IPS-NIHi11 (cell line): Measurements from ENCODE around the gene METTL9.
"Not testable (repeated sequence)": the region's sequence is repeated elsewhere in the genome, so short reads cannot be mapped to it uniquely, and the experiment has no call there.

Experiments used
- DNase-seq: peaks from one replicate; pipeline ENCODE4 v3.0.0; 2012; ENCODE audit warnings: mixed read lengths, low spot score

The METTL9 gene

DNA sequence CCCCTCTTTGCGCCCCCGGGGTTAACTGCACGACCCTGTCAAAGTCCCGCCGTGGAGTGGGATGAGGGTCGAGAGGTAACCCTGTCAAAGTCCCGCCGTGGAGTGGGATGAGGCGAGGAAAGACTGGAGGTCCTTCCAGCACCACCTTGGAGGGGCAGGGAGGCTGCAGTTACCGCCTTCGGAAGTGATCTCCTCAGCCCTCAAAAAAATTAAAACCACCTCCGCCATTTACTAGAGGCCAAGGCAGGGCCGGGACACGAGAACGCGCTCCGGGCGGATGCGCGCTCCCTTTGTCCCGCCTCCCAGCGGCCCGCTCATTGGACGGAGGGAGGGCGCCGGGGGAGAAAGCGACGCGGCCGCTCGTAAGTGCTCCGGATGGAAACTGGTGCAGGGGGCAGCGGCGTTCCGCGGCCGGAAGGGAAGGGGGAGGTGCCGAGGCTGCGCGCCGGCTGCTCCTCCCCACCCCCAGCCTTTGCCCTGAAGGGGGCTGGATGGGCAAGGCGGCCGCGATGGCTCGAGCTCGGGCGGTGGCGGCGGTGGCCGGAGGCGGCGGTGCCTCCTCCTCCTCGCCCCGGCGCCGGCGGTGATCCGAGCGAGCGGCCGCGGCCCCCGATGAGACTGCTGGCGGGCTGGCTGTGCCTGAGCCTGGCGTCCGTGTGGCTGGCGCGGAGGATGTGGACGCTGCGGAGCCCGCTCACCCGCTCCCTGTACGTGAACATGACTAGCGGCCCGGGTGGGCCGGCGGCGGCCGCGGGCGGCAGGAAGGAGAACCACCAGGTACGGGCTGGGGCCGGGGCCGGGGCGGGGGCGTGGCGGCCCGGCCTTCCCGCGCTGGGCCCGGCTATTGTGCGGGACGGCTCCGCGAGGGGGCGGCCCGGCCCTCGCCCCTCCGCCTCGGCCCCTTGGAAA lies at the start of gene METTL9:
TSS of gene METTL9 (plus strand) at position 456 of the 909 bp plus-strand sequence. CDS start at position 613, 157 bp downstream.
- peak; percentile 95 for DNase-seq

DNA sequence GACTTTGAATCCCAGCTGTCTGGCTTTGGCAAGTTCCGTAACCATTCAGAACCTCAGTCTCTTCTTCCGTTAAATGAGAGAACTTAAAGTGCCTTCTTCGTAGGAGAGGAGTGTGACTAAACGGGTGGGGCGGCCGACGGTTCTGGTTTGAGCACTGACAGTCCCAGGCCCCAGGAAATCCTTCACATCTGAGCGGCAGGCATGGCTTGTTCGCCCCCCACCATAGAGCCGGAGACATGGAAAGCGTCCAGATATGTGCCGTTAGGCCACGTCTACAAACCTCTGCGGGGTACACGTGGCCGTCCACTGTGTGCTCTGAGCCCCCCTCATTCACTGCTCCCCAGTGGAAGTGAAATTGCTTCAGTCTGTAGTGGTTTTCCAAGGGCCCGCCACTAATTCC lies 49.4 kb upstream of the METTL9 start:
- DNase-seq, result not testable (repeated sequence)

DNA sequence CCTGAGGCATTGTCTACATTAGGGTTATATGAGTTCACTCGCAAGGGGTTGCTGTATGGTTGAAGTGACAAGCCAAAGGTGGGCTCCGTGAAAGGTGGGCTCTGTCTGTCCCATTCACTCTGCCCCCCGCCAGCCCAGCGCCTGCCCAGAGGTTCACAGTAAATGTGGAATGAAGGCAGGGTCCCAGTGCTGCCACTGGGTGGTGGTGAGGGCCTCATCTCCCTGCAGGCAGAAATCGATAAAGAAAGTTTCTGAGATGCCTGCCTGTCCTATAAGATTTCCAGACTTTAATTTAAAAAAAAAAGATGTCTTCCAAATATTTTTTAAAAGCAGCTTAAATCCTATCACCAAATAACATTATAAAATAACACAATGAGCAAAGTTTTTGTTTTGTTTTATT lies 48.9 kb upstream of the METTL9 start:
- not testable (repeated sequence) for DNase-seq

DNA sequence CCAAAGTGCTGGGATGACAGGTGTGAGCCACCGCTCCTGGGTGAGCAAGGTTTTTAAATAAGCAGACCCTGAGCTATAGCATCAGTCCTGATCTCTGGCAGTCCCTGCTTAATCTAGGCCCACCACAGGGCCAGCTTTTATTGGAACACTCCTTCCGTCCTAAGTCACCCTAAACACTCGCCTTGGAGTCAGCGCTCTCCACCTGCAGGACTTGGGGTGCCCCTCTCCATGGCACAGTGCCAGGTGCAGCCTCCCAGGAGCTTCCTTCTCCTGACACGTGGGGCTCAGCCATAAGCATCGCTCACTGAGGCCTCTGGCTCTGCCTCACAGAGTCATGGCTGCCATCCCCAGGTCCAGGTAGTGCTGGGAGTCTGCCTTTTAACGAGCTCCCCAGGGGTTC lies 48.3 kb upstream of the METTL9 start:
- DNase-seq, result not testable (repeated sequence)

DNA sequence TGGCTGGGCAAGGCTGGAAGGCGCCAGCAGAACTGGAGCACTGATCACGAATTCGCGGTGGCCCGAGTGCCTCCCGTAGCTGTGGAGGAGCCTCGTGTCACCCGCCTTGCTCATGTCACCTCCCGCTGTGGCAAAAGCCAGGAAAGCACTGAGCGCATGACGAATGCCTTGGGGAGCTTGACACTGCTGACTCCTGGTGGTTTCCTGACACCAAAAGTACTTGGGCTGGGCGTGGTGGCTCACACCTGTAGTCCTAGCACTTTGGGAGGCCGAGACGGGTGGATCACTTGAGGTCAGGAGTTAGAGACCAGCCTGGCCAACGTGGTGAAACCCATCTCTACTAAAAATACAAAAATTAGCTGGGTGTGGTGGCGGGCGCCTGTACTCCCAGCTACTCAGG lies 47.8 kb upstream of the METTL9 start:
- DNase-seq, result not testable (repeated sequence)

DNA sequence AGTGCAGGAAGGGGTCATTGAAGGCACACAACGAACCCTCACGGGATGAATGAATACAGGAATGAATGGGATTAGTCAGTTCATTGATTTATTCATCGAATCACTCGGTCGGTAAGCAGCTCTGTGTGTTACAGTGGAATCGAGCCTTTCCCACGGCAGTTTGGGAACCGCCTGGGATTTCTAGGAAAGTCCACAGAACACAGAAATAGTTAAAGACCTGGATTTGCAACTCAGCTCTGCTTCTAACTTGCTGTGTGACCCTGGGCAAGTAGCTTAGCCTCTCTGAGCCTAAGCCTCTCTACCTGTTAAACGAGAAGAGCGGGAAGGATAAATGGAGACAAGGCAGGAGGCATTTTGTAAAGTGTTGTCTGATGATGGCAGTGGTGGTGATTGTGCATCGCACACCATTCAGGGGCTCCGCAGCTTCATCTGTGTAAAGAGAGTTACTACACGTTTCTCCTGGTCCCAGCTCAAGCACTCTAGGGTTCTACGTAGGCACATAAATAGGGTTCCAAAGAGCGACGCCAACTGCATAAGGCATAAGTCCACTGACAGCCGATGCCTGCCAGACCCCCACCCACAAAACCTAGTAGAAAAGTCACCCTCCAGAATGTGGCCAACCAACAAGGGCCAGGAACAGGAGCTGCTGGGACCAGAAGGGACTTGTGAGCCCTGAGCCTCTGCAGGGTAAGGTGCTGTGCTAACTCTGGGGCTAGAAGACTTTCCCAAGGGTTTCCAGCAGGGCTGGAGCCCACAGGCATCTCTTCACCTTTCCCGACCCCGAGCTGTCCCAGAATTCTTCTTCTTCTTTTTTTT lies 45.7 kb upstream of the METTL9 start:
- DNase-seq, result not testable (repeated sequence)

DNA sequence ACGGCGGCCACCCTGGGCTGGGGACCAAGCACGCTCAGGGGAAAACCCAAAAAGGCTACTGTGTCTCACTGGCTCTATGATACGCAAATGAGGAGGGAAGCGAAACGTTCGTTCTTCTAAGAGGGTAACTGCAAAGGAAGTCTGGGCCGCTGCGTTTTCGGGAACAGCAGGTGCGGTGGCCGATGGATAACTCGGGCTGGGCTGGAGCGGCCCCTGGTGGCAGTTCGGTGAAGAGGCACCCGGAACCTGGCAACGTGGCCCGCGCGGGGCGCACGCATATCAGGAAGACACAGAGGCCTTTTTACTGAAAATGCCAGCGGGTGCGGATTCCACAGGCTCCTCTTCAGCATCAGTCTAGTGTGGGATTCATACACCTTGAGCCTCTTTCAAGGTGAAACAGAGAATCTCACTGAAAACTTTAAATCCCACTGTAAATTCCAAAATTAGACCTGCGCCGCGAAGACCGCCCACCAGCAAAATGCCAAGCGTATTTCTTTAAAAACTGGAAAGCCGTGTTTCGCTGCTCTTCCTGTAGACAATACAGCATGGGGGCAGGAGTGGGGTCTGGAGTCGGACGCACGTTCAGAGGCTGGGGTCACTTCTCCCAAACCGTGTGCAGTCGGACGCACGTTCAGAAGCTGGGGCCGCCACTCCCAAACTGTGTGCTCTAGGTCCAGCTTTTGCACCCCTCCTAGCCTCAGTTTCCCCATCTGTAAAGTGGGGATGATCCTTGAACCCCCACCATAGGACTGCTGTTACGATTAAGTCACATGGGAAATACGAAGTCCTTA lies 44.4 kb upstream of the METTL9 start:
- DNase-seq, result peak; percentile 97

DNA sequence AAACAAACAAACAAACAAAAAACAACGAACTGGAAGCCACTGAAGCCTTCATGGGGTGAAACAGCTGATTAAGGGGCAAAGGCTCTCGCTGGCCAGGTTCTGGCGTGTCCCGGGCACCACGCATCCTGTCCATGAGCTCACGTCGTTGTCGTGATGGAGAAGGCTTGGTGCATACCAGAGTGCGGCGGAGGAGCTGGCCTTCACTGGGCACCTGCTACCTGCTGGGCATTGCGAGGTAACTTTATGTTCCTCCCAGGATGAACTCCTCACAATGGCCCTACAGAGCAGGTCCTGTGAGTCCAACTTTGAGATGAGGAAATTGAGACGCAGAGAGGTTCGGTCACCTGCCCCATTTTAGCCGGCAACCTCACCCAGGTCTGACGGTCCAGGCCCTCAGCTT lies 43.8 kb upstream of the METTL9 start:
- not testable (repeated sequence) for DNase-seq

DNA sequence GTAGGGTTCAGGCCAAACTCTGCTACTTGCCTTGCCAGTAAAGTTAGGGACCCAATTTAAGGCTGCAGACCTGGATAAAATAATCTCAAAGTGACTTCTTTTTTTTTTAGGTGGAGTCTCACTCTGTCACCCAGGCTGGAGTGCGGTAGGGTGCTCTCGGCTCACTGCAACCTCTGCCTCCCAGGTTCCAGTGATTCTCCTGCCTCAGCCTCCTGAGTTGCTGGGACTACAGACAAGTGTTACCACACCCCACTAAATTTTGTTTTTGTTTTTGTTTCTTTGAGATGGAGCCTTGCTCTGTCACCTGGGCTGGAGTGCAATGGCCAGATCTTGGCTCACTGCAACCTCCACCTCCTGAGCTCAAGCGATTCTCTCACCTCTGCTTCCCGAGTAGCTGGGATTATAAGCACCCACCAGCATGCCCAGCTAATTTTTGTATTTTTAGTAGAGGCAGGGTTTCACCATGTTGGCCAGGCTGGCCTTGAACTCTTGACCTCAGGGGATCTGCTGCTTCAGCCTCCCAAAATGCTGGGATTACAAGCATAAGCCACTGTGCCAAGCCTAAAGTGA lies 43.3 kb upstream of the METTL9 start:
- DNase-seq, result not testable (repeated sequence)

DNA sequence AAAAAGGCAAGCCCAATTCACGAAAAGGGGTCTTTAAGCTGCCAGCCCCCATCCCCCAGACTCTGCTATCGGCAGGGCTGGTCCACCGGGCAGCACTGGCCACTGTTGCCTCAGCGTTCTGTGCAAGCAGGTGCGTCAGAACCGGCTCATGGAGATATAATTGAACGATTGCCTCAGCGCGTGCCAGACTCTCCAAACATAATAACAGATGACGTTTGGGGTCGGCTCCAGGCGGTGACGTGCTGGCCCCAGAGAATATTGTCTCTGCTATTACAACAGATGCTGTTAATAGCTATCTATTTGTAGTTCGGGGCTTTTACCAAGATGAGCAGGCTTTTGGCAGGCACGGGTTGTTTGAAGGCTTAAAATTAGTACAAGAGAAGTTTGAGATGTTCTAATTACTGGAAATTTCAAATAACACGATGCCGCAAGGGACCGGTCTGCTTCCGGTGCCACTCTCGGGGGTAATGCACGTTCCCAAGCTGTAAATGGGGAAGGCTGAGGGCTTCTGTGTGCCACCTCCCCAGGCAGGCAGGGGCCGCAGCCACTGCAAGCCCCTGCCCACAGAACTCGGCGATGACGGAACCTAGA lies 42.6 kb upstream of the METTL9 start:
- not testable (repeated sequence) for DNase-seq

DNA sequence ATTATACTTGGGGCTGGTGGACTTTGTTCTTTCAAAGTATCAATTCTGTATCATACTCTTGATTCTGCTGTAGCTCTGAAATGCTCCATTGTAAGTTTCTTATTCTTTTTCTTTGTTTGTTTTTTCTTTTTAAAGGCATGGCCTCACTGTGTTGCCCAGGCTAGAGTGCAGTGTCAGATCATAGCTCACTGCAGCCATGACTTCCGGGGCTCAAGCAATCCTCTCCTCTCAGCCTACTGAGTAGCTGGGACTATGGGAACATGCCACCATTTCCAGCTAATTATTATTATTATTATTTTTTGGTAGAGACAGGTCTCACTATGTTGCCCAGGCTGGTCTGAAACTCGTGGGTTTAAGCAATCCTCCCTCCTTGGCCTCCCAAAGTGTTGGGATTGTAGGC lies 38.9 kb upstream of the METTL9 start:
- DNase-seq, result no peak

DNA sequence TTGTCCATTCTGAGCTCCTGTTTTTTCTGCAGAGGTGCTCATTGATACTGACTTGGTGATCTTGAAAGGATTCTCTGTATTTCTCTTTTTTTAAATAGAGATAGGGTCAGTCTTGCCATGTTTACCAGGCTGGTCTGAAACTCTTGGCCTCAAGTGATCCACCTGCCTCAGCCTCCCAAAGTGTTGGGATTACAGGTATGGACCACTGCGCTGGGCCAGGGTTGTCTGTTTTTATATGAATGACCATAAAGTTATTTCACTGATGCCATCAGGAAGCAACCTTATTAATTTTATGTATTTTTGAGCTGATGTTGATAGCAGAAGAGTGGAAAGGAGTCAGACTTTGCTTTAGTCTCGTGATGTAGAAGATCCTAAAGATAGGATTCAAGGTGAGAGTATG lies 35.7 kb upstream of the METTL9 start:
- no peak for DNase-seq

DNA sequence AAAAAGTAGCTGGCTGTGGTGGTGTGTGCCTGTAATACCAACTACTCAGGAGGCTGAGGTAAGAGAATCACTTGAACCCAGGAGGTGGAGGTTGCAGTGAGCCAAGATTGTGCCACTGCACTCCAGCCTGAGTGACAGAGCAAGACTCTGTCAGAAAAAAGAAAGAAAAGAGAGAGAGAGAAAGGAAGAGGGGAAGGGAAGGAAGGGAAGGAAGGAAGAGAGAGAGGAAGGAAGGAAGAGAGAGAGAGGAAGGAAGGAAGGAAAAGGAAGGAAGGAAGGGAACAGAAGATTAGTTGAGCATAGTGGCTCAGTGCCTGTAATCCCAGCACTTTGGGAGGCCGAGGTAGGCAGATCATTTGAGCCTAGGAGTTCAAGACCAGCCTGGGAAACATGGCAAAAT lies 35.0 kb upstream of the METTL9 start:
- not testable (repeated sequence) for DNase-seq

DNA sequence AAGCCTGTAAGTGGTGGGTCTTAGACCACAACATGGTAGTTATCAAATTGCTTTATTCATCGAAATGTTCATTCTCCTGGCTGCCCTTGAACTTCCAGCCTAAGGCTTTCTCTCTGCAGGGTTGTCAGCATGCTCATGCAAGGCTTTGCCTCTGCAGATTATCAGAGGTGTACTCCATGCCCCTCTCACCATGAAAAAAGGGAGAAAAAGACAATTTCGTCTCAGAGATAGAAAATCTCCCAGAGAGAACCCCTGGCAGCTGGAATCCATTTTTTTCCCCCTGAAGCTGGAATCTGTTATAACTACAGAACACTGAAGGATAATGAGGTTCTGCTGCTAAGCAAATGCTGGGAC lies 33.9 kb upstream of the METTL9 start:
- DNase-seq, result no peak

DNA sequence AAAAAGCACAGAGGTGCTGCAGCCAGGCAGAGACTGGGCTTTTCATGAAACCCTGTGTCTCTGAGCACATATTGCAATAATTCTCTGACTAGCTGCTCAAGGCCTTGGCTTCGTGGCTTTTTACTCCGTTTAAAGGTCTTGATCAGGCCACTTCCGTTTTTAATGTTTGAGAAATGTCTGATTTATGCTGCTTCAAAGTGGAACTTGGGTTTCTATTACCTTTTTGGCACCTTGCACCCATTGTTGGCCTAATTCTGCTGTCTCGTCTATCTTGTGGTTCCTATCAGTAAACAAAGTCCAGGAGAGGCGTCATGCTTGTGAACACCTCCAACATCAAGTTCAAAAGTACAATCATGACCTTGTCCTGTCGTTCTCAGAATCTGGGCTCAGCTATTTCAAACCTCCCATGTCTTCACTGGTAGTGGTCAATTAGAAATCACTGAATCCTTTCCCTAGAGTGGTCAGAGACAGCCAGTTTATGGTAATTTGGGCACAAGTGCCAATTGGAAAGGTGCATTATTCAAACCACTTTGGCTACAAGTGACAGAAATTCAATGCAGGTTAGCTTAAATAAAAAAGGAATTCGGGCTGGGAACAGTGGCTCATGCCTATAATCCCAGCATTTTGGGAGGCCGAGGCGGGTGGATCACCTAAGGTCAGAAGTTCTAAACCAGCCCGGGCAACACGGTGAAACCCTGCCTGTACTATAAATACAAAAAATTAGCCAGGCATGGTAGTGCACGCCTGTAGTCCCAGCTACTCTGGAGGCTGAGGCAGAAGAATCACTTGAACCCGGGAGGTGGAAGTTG lies 33.3 kb upstream of the METTL9 start:
- DNase-seq, result no peak

DNA sequence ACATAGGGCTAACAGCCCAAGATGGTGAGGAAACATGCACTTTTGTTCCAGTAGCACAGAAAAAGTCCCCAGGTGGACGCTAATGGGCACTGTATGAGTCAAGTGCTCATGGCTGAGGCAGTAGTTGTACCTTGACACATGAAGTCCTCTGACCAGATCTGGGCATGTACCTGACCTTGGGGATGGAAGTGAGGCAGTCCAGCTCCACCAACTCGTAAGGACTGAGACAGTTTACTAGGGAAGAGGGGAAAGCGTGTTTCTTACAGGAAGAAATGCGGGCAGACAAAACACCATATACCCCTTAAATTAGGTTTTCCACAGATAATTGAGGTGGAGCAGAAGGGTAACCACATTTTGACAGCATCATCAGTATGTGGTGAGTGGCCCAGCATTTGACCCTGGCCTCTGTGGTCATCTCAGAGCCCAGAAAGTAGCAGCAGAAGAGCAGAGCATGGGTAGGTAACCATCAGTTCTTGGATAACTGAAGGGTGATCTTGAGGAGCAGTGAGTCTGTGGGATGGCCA lies 32.4 kb upstream of the METTL9 start:
- no peak for DNase-seq

DNA sequence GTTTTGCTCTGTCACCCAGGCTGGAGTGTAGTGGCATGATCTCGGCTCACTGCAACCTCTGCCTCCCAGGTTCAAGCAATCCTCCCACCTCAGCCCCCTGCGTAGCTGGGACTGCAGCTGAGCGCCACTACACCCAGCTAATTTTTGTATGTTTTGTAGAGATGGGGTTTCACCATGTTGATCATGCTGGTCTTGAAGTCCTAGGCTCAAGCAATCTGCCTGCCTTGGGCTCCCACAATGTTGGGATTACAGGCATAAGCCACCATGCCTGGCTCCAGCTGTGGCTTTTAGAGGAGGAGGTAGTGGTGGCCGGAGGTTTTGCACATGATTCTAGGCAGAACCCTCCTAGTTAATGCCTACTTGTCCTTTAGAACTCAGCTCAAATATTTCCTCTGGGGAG lies 31.9 kb upstream of the METTL9 start:
- DNase-seq, result not testable (repeated sequence)

DNA sequence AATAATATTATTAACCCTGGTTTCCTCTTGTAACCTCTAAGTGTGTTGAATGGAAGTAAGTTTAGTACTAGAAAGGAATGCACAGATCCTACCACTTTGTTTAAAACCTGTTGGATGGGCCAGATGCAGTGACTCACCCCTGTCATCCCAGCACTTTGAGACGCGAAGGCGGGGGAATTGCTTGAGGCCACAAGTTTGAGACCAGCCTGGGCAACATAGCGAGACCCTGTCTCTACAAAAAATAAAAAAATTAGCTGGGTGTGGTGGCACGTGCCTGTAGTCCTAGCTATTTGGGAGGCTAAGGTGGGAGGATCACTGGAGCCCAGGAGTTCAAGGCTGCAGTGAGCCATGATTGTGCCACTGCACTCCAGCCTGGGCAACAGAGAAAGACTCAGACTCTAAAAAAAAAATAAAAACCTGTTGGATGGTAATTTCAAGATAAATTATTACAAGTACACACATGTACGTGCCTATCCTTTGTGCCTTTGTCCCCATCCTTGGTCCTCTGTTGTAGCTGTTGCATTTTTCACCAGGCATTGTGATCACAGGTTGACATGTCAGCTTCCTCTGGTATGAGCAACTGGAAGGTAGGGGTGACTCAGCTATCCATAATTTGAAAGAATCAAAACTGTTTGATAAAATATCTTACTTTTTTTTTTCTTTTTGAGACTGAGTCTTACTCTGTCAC lies 30.7 kb upstream of the METTL9 start:
- no peak for DNase-seq

DNA sequence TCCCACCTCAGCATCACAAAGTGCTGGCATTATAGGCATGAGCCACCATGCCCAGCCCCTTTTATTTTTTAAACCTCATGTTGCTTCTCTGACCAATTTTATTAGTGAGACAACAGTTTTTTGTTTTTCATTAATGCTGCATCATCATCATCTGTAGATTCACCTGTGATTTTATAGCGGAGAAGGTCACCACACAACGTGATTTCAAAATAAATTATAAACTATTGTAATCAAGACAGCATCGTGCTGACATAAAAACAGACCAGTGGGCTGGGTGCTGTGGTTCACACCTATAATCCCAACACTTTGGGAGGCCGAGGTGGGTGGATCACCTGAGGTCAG lies 28.7 kb upstream of the METTL9 start:
- DNase-seq, result no peak

DNA sequence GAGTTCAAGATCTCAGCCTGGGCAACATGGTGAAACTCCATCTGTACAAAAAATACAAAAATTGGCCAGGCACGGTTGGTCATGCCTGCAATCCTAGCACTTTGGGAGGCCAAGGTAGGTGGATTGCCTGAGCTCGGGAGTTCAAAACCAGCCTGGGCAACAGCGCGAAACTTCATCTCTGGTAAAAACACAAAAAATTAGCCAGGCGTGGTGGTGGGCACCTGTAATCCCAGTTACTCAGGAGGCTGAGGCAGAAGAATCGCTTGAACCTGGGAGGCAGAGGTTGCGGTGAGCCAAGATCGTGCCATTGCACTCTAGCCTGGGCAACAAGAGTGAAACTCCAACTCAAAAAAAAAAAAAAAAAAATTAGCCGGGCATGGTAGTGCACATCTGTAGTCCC lies 25.9 kb upstream of the METTL9 start:
- DNase-seq, result not testable (repeated sequence)
